WTC11 (cell line): ENCODE results near the gene RBFOX1. TPM values are rescaled to one million over a fixed set of nuclear protein-coding genes. Genes with fewer than 3 reads are reported as not detected.

Experiments
- ATAC-seq: fragments of 200-7000 bp; cut with Tn5 transposase; 2 replicates; pipeline ENCODE4 v1.10.0; 2021; ENCODE audit warnings: mild to moderate bottlenecking, moderate library complexity
- CTCF ChIA-PET: fragments of 300-600 bp; sonication (Branson Sonifier 250); formaldehyde crosslinking; loops from one replicate; lab custom pipeline; 2021; ENCODE audit warnings: antibody characterized with exemption; lab: Charles Lee
- POLR2A ChIA-PET: fragments of 350-600 bp; sonication (Branson Sonifier 250); formaldehyde crosslinking; loops from one replicate; lab custom pipeline; 2021; ENCODE audit warnings: antibody characterized with exemption; lab: Charles Lee
- DNase-seq: peaks from one replicate; pipeline ENCODE4 v3.0.0; 2021; ENCODE audit warnings: low spot score
- H3K27ac Mint-ChIP-seq: 2 replicates; pipeline ENCODE4 v1.8.0; 2021; ENCODE audit warnings: mixed read lengths
- H3K27me3 Mint-ChIP-seq: 2 replicates; pipeline ENCODE4 v1.8.0; 2021; ENCODE audit warnings: low read depth, mild to moderate bottlenecking, moderate library complexity, mixed read lengths
- H3K36me3 Mint-ChIP-seq: 2 replicates; pipeline ENCODE4 v1.8.0; 2021; ENCODE audit warnings: mixed read lengths
- H3K4me1 Mint-ChIP-seq: 2 replicates; pipeline ENCODE4 v1.8.0; 2022; ENCODE audit warnings: mixed read lengths
- H3K4me3 Mint-ChIP-seq: 2 replicates; pipeline ENCODE4 v1.8.0; 2021; ENCODE audit warnings: mild to moderate bottlenecking, moderate library complexity, mixed read lengths
- H3K9me3 Mint-ChIP-seq: 2 replicates; pipeline ENCODE4 v1.8.0; 2021; ENCODE audit warnings: mixed read lengths
- AR ChIP-seq: fragments of 250-450 bp; sonication (Bioruptor Pico); IDR thresholded peaks from 2 replicates; pipeline ENCODE4 v1.9.0; 2021; ENCODE audit warnings: mild to moderate bottlenecking
- ATF3 ChIP-seq: sonication (generic); formaldehyde crosslinking; conservative IDR thresholded peaks from 2 replicates; pipeline ENCODE4 v1.8.1; 2022; ENCODE audit warnings: mild to moderate bottlenecking, missing genetic modification reagents
- CBFB ChIP-seq: sonication (generic); formaldehyde crosslinking; IDR thresholded peaks from 2 replicates; pipeline ENCODE4 v1.8.1; 2022; ENCODE audit warnings: mild to moderate bottlenecking, low read depth, missing genetic modification reagents
- CDX4 ChIP-seq: fragments of 250-450 bp; sonication (Bioruptor Pico); IDR thresholded peaks from 2 replicates; pipeline ENCODE4 v1.9.0; 2021; ENCODE audit warnings: moderate library complexity, mild to moderate bottlenecking, inconsistent platforms, borderline replicate concordance
- CREM ChIP-seq: sonication (generic); formaldehyde crosslinking; IDR thresholded peaks from 2 replicates; pipeline ENCODE4 v1.8.1; 2022; ENCODE audit warnings: mild to moderate bottlenecking, missing genetic modification reagents, moderate library complexity
- E2F4 ChIP-seq: sonication (generic); formaldehyde crosslinking; IDR thresholded peaks from 2 replicates; pipeline ENCODE4 v1.8.1; 2022; ENCODE audit warnings: low read depth, mild to moderate bottlenecking, moderate library complexity, missing genetic modification reagents, borderline replicate concordance
- FOXK1 ChIP-seq: sonication (generic); formaldehyde crosslinking; IDR thresholded peaks from 2 replicates; pipeline ENCODE4 v1.8.0; 2022; ENCODE audit warnings: mild to moderate bottlenecking, moderate library complexity, missing genetic modification reagents
- NFE2L1 ChIP-seq: sonication (generic); formaldehyde crosslinking; IDR thresholded peaks from 2 replicates; pipeline ENCODE4 v1.8.1; 2023; ENCODE audit warnings: missing genetic modification reagents
- PRDM15 ChIP-seq: sonication (generic); formaldehyde crosslinking; IDR thresholded peaks from 2 replicates; pipeline ENCODE4 v1.8.0; 2022; ENCODE audit warnings: missing genetic modification reagents
- PRRX2 ChIP-seq: fragments of 250-450 bp; sonication (Bioruptor Pico); IDR thresholded peaks from 2 replicates; pipeline ENCODE4 v1.8.0; 2021; ENCODE audit warnings: mild to moderate bottlenecking
- RELA ChIP-seq: sonication (generic); formaldehyde crosslinking; IDR thresholded peaks from 2 replicates; pipeline ENCODE4 v1.8.1; 2022; ENCODE audit warnings: missing genetic modification reagents, mild to moderate bottlenecking, borderline replicate concordance
- RORB ChIP-seq: fragments of 250-450 bp; sonication (Bioruptor Pico); IDR thresholded peaks from 2 replicates; pipeline ENCODE4 v1.9.0; 2021; ENCODE audit warnings: mild to moderate bottlenecking
- SMAD3 ChIP-seq: sonication (generic); formaldehyde crosslinking; IDR thresholded peaks from 2 replicates; pipeline ENCODE4 v1.8.0; 2022; ENCODE audit warnings: missing genetic modification reagents, mild to moderate bottlenecking, borderline replicate concordance
- SP1 ChIP-seq: sonication (generic); formaldehyde crosslinking; conservative IDR thresholded peaks from 2 replicates; pipeline ENCODE4 v1.8.1; 2022; ENCODE audit warnings: missing genetic modification reagents
- TEAD1 ChIP-seq: sonication (generic); formaldehyde crosslinking; IDR thresholded peaks from 2 replicates; pipeline ENCODE4 v1.8.0; 2022; ENCODE audit warnings: mild to moderate bottlenecking, missing genetic modification reagents
- TP53 ChIP-seq: sonication (generic); formaldehyde crosslinking; IDR thresholded peaks from 2 replicates; pipeline ENCODE4 v1.8.1; 2023; ENCODE audit warnings: mild to moderate bottlenecking, missing genetic modification reagents
- ZMAT4 ChIP-seq: fragments of 250-450 bp; sonication (Bioruptor Pico); IDR thresholded peaks from 2 replicates; pipeline ENCODE4 v1.9.0; 2021; ENCODE audit warnings: mild to moderate bottlenecking
- ZNF416 ChIP-seq: fragments of 250-450 bp; sonication (Bioruptor Pico); IDR thresholded peaks from 2 replicates; pipeline ENCODE4 v1.9.0; 2021; ENCODE audit warnings: mild to moderate bottlenecking, inconsistent platforms
- ZNF512 ChIP-seq: sonication (generic); formaldehyde crosslinking; IDR thresholded peaks from 2 replicates; pipeline ENCODE4 v1.8.1; 2022; ENCODE audit warnings: missing genetic modification reagents, borderline replicate concordance
- ZSCAN18 ChIP-seq: fragments of 250-450 bp; sonication (Bioruptor Pico); IDR thresholded peaks from 2 replicates; pipeline ENCODE4 v2.1.2; 2022; ENCODE audit warnings: mild to moderate bottlenecking, moderate library complexity
- total RNA-seq: library from RNA; stranded (reverse); gene quantifications from 3 replicates; pipeline ENCODE4 v1.2.3, GENCODE V29; 2021
- TF ChIP-seq, protein P1 (sequence below): sonication (generic); formaldehyde crosslinking; IDR thresholded peaks from 2 replicates; pipeline ENCODE4 v1.8.1; 2023; ENCODE audit warnings: mild to moderate bottlenecking, missing genetic modification reagents

Gene RBFOX1
- total RNA-seq, 1 experiment from 2014 or later: 1.1 TPM

GRCh38 chr16:7614021-7614795 lies 281.6 kb downstream of the RBFOX1 start:
- ATAC-seq (no peak), DNase-seq (no peak)
- Mint-ChIP-seq H3K36me3 (peaks cover 15% of the 10 kb centered on the region), H3K4me3 (no peak overlapping the region), H3K27me3 (no peaks in the 10 kb centered on the region), H3K9me3 (peaks cover 37% of the 10 kb centered on the region), H3K27ac (no peak overlapping the region), H3K4me1 (no peaks in the 10 kb centered on the region)
- ChIA-PET CTCF (no interaction called here), POLR2A (no interaction called here)
- no peak for TF ChIP-seq RELA
- TF ChIP-seq AR (CRISPR knock-in tag): no peak
- TF ChIP-seq ZNF416: no peak
- TF ChIP-seq CDX4: no peak
- no peak for TF ChIP-seq SMAD3 (CRISPR knock-in tag)
- no peak for TF ChIP-seq FOXK1 (CRISPR knock-in tag)
- TF ChIP-seq TEAD1: no peak
- no peak for TF ChIP-seq PRDM15
- no peak for TF ChIP-seq CREM (CRISPR knock-in tag)
- no peak for TF ChIP-seq ZNF512 (CRISPR knock-in tag)
- no peak for TF ChIP-seq NFE2L1 (CRISPR knock-in tag)
- TF ChIP-seq, protein P1, sequence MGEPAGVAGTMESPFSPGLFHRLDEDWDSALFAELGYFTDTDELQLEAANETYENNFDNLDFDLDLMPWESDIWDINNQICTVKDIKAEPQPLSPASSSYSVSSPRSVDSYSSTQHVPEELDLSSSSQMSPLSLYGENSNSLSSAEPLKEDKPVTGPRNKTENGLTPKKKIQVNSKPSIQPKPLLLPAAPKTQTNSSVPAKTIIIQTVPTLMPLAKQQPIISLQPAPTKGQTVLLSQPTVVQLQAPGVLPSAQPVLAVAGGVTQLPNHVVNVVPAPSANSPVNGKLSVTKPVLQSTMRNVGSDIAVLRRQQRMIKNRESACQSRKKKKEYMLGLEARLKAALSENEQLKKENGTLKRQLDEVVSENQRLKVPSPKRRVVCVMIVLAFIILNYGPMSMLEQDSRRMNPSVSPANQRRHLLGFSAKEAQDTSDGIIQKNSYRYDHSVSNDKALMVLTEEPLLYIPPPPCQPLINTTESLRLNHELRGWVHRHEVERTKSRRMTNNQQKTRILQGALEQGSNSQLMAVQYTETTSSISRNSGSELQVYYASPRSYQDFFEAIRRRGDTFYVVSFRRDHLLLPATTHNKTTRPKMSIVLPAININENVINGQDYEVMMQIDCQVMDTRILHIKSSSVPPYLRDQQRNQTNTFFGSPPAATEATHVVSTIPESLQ (CRISPR knock-in tag): no peak
- TF ChIP-seq RORB (CRISPR knock-in tag): no peak

GRCh38 chr16:7615565-7615964 lies 282.9 kb downstream of the RBFOX1 start:
- POLR2A ChIA-PET: no interaction called here
- Mint-ChIP-seq H3K27ac (no peak overlapping the region), H3K27me3 (no peaks in the 10 kb centered on the region), H3K36me3 (peaks cover 15% of the 10 kb centered on the region), H3K9me3 (peaks cover 39% of the 10 kb centered on the region), H3K4me1 (no peaks in the 10 kb centered on the region), H3K4me3 (no peak overlapping the region)
- ATAC-seq (no peak), DNase-seq (no peak)
- CTCF ChIA-PET: no interaction called here
- TF ChIP-seq TEAD1: no peak
- TF ChIP-seq SP1 (CRISPR knock-in tag): no peak
- TF ChIP-seq ZMAT4 (CRISPR knock-in tag): no peak
- TF ChIP-seq PRRX2: no peak
- no peak for TF ChIP-seq ZSCAN18
- TF ChIP-seq E2F4: no peak
- no peak for TF ChIP-seq ATF3 (CRISPR knock-in tag)
- TF ChIP-seq TP53: no peak
- TF ChIP-seq CBFB (CRISPR knock-in tag): no peak
